ENCODE measurements around the gene RFX2.

The RFX2 gene

GRCh38 chr19:6099599-6099998, 10.7 kb downstream of the RFX2 start:
- H3K4me3 ChIP-seq (ENCODE audit: insufficient read depth, low read length, poor library complexity, severe bottlenecking), result no peak overlapping the region
- no peaks in the 10 kb centered on the region for H3K36me3 ChIP-seq (ENCODE audit: low read length)
- no peaks in the 10 kb centered on the region for H3K9me2 ChIP-seq (replicated peaks; ENCODE audit: insufficient read depth, low read length)
- 0 out of 2 replicates have a peak, but pooled peaks cover 2% of the 10 kb centered on the region for H4K20me1 ChIP-seq (ENCODE audit: low read depth, low read length)
- H3K27me3 ChIP-seq (ENCODE audit: low read length), result no peaks in the 10 kb centered on the region
- TF ChIP-seq EZH2phosphoT487 (conservative IDR thresholded peaks at IDR 0.05; ENCODE audit: low read length) (no peak), CTCF (IDR thresholded peaks at IDR 0.05; ENCODE audit: insufficient read depth, low read length, poor library complexity, severe bottlenecking) (no peak)
- H3K79me2 ChIP-seq (ENCODE audit: insufficient read depth, low read length), result no peaks in the 10 kb centered on the region
- H2AFZ ChIP-seq (ENCODE audit: low read depth, low read length, severe bottlenecking), result no peak overlapping the region
- no peaks in the 10 kb centered on the region for H3K9me3 ChIP-seq (ENCODE audit: insufficient read depth, low read length)
- H3K27ac ChIP-seq (ENCODE audit: low read depth, low read length), result no peak overlapping the region
- H3K4me2 ChIP-seq (ENCODE audit: low read depth, low read length, poor library complexity, severe bottlenecking), result no peak overlapping the region
- H3K9ac ChIP-seq (ENCODE audit: low read length), result no peak overlapping the region
- no peaks in the 10 kb centered on the region for H3F3A ChIP-seq (ENCODE audit: insufficient read depth)

GRCh38 chr19:6099033-6099432, 11.3 kb downstream of the RFX2 start:
- no peak overlapping the region for H3K27ac ChIP-seq (ENCODE audit: low read depth, low read length)
- no peak overlapping the region for H3K4me2 ChIP-seq (ENCODE audit: low read depth, low read length, poor library complexity, severe bottlenecking)
- H3K4me3 ChIP-seq (ENCODE audit: insufficient read depth, low read length, poor library complexity, severe bottlenecking), result no peak overlapping the region
- H3K9ac ChIP-seq (ENCODE audit: low read length), result no peak overlapping the region
- H3K27me3 ChIP-seq (ENCODE audit: low read length), result no peaks in the 10 kb centered on the region
- H3K9me3 ChIP-seq (ENCODE audit: insufficient read depth, low read length), result no peaks in the 10 kb centered on the region
- H3K36me3 ChIP-seq (ENCODE audit: low read length), result no peaks in the 10 kb centered on the region
- H3K9me2 ChIP-seq (replicated peaks; ENCODE audit: insufficient read depth, low read length), result no peaks in the 10 kb centered on the region
- 0 out of 2 replicates have a peak, but pooled peaks cover 2% of the 10 kb centered on the region for H4K20me1 ChIP-seq (ENCODE audit: low read depth, low read length)
- H3F3A ChIP-seq (ENCODE audit: insufficient read depth), result no peaks in the 10 kb centered on the region
- no peaks in the 10 kb centered on the region for H3K79me2 ChIP-seq (ENCODE audit: insufficient read depth, low read length)
- H2AFZ ChIP-seq (ENCODE audit: low read depth, low read length, severe bottlenecking), result no peak overlapping the region
- TF ChIP-seq EZH2phosphoT487 (conservative IDR thresholded peaks at IDR 0.05; ENCODE audit: low read length) (no peak), CTCF (IDR thresholded peaks at IDR 0.05; ENCODE audit: insufficient read depth, low read length, poor library complexity, severe bottlenecking) (no peak)

- H3K79me2 ChIP-seq (ENCODE audit: insufficient read depth, low read length), result no peaks in the 10 kb centered on the region
These were observed 11.7 kb downstream of the RFX2 start for GRCh38 chr19:6098574-6098973.

More at GRCh38 chr19:6098574-6098973, 11.7 kb downstream of the RFX2 start:
- 0 out of 2 replicates have a peak, but pooled peaks cover 2% of the 10 kb centered on the region for H4K20me1 ChIP-seq (ENCODE audit: low read depth, low read length)
- no peaks in the 10 kb centered on the region for H3K9me3 ChIP-seq (ENCODE audit: insufficient read depth, low read length)
- H3K9me2 ChIP-seq (replicated peaks; ENCODE audit: insufficient read depth, low read length), result no peaks in the 10 kb centered on the region
- TF ChIP-seq EZH2phosphoT487 (conservative IDR thresholded peaks at IDR 0.05; ENCODE audit: low read length) (no peak), CTCF (IDR thresholded peaks at IDR 0.05; ENCODE audit: insufficient read depth, low read length, poor library complexity, severe bottlenecking) (no peak)
- no peak overlapping the region for H3K27ac ChIP-seq (ENCODE audit: low read depth, low read length)
- no peak overlapping the region for H3K4me2 ChIP-seq (ENCODE audit: low read depth, low read length, poor library complexity, severe bottlenecking)
- no peaks in the 10 kb centered on the region for H3K36me3 ChIP-seq (ENCODE audit: low read length)
- no peak overlapping the region for H3K9ac ChIP-seq (ENCODE audit: low read length)
- no peak overlapping the region for H2AFZ ChIP-seq (ENCODE audit: low read depth, low read length, severe bottlenecking)
- no peaks in the 10 kb centered on the region for H3F3A ChIP-seq (ENCODE audit: insufficient read depth)
- H3K27me3 ChIP-seq (ENCODE audit: low read length), result no peaks in the 10 kb centered on the region
- H3K4me3 ChIP-seq (ENCODE audit: insufficient read depth, low read length, poor library complexity, severe bottlenecking), result no peak overlapping the region
